ENCODE data around the gene RCAN2. TPM values are rescaled to one million over a fixed set of nuclear protein-coding genes. Genes with fewer than 3 reads are reported as not detected.

RCAN2 gene
- total RNA-seq, 1 donor from 2014 or later = 3.6 TPM

GRCh38 chr6:46254331-46254730 is 236.9 kb downstream of the RCAN2 start:
- H3K4me3 Mint-ChIP-seq = no peak overlapping the region
- no peaks in the 10 kb centered on the region for H3K27me3 Mint-ChIP-seq (ENCODE audit: low read depth)

GRCh38 chr6:46251583-46252339 is 239.5 kb downstream of the RCAN2 start:
- H3K36me3 Mint-ChIP-seq (ENCODE audit: low read depth) = no peaks in the 10 kb centered on the region
- peaks cover 2% of the 10 kb centered on the region for H3K9me3 Mint-ChIP-seq
- H3K27ac Mint-ChIP-seq (ENCODE audit: unreplicated experiment) = no peak overlapping the region
- no peak for DNase-seq (ENCODE audit: low read depth, low spot score)
- H3K4me3 Mint-ChIP-seq = no peak overlapping the region
- no peak for TF ChIP-seq CTCF (conservative IDR thresholded peaks at IDR 0.05)
- no peaks in the 10 kb centered on the region for H3K4me1 Mint-ChIP-seq
- H3K27me3 Mint-ChIP-seq (ENCODE audit: low read depth) = no peaks in the 10 kb centered on the region

More at GRCh38 chr6:46254331-46254730, 236.9 kb downstream of the RCAN2 start:
- no peaks in the 10 kb centered on the region for H3K4me1 Mint-ChIP-seq
- H3K27ac Mint-ChIP-seq (ENCODE audit: unreplicated experiment) = no peak overlapping the region
- DNase-seq (ENCODE audit: low read depth, low spot score) = no peak
- no peaks in the 10 kb centered on the region for H3K9me3 Mint-ChIP-seq
- no peaks in the 10 kb centered on the region for H3K36me3 Mint-ChIP-seq (ENCODE audit: low read depth)
- no peak for TF ChIP-seq CTCF (conservative IDR thresholded peaks at IDR 0.05)

- Mint-ChIP-seq H3K9me3 (peaks cover 2% of the 10 kb centered on the region), H3K4me1 (no peaks in the 10 kb centered on the region), H3K27ac (ENCODE audit: unreplicated experiment) (no peak overlapping the region), H3K4me3 (no peak overlapping the region), H3K27me3 (ENCODE audit: low read depth) (no peaks in the 10 kb centered on the region), H3K36me3 (ENCODE audit: low read depth) (no peaks in the 10 kb centered on the region)
- TF ChIP-seq CTCF (conservative IDR thresholded peaks at IDR 0.05) = no peak
- DNase-seq (ENCODE audit: low read depth, low spot score) = no peak
These were observed 243.1 kb downstream of the RCAN2 start for GRCh38 chr6:46248143-46248542.

- Mint-ChIP-seq H3K27me3 (ENCODE audit: low read depth) (no peaks in the 10 kb centered on the region), H3K36me3 (ENCODE audit: low read depth) (no peaks in the 10 kb centered on the region), H3K27ac (ENCODE audit: unreplicated experiment) (no peak overlapping the region), H3K9me3 (peaks cover 2% of the 10 kb centered on the region), H3K4me3 (no peak overlapping the region), H3K4me1 (peaks cover 7% of the 10 kb centered on the region)
- no peak for TF ChIP-seq CTCF (conservative IDR thresholded peaks at IDR 0.05)
- no peak for DNase-seq (ENCODE audit: low read depth, low spot score)
These were observed 244.5 kb downstream of the RCAN2 start for GRCh38 chr6:46246727-46247126.

- no peak overlapping the region for H3K4me3 Mint-ChIP-seq
- no peak overlapping the region for H3K27ac Mint-ChIP-seq (ENCODE audit: unreplicated experiment)
- peaks cover 2% of the 10 kb centered on the region for H3K9me3 Mint-ChIP-seq
- no peaks in the 10 kb centered on the region for H3K36me3 Mint-ChIP-seq (ENCODE audit: low read depth)
- DNase-seq (ENCODE audit: low read depth, low spot score) = no peak
- no peaks in the 10 kb centered on the region for H3K27me3 Mint-ChIP-seq (ENCODE audit: low read depth)
- no peak for TF ChIP-seq CTCF (conservative IDR thresholded peaks at IDR 0.05)
- peaks cover 12% of the 10 kb centered on the region for H3K4me1 Mint-ChIP-seq
These were observed 245.2 kb downstream of the RCAN2 start for GRCh38 chr6:46246081-46246480.
